ENCODE data around the gene KRTAP10-10. TPM values are rescaled to one million over a fixed set of nuclear protein-coding genes. Genes with fewer than 3 reads are reported as not detected.
"Not testable (repeated sequence)": the region's sequence is repeated elsewhere in the genome, so short reads cannot be mapped to it uniquely, and the experiment has no call there.

The KRTAP10-10 gene
- total RNA-seq, 1 donor from 2014 or later: not detected

- DNase-seq: no peak
Measured at GRCh38 chr21:44653656-44654575, 16.8 kb downstream of the KRTAP10-10 start.

- DNase-seq: no peak
Measured at GRCh38 chr21:44654576-44655175, 17.5 kb downstream of the KRTAP10-10 start, which contains the start of gene KRTAP12-4. TSS of gene KRTAP12-4 (minus strand) at chr21:44654659. CDS start at chr21:44654614, 45 bp downstream.

GRCh38 chr21:44656868-44657267, 19.7 kb downstream of the KRTAP10-10 start:
- DNase-seq: no peak

- no peak for DNase-seq
Measured at GRCh38 chr21:44657635-44658540, 20.7 kb downstream of the KRTAP10-10 start, which contains the start of gene KRTAP12-3. TSS of gene KRTAP12-3 (plus strand) at chr21:44657932. CDS start at chr21:44657980, 48 bp downstream.

GRCh38 chr21:44658541-44658910, 21.4 kb downstream of the KRTAP10-10 start:
- DNase-seq: no peak

- DNase-seq: no peak
Measured at GRCh38 chr21:44658913-44659595, 21.9 kb downstream of the KRTAP10-10 start.

GRCh38 chr21:44661567-44661966, 24.4 kb downstream of the KRTAP10-10 start:
- DNase-seq: not testable (repeated sequence)

- no peak for DNase-seq
Measured at GRCh38 chr21:44664691-44665090, 27.5 kb downstream of the KRTAP10-10 start.

- DNase-seq: no peak
Measured at GRCh38 chr21:44666401-44667320, 29.5 kb downstream of the KRTAP10-10 start, which contains the start of gene KRTAP12-2. TSS of gene KRTAP12-2 (minus strand) at chr21:44666927. CDS start at chr21:44666886, 41 bp downstream.

GRCh38 chr21:44667612-44668011, 30.5 kb downstream of the KRTAP10-10 start:
- no peak for DNase-seq

GRCh38 chr21:44670642-44671432, 33.7 kb downstream of the KRTAP10-10 start:
- DNase-seq: no peak

- no peak for DNase-seq
Measured at GRCh38 chr21:44671911-44672310, 34.8 kb downstream of the KRTAP10-10 start.

GRCh38 chr21:44677881-44678280, 40.7 kb downstream of the KRTAP10-10 start:
- no peak for DNase-seq

- no peak for DNase-seq
Measured at GRCh38 chr21:44681152-44681551, 44.0 kb downstream of the KRTAP10-10 start.

- no peak for DNase-seq
Measured at GRCh38 chr21:44681861-44682579, 44.9 kb downstream of the KRTAP10-10 start, which contains the start of gene KRTAP12-1. TSS of gene KRTAP12-1 (minus strand) at chr21:44682163. CDS start at chr21:44682123, 40 bp downstream.

- no peak for DNase-seq
Measured at GRCh38 chr21:44682580-44683151, 45.5 kb downstream of the KRTAP10-10 start.

GRCh38 chr21:44684077-44684476, 46.9 kb downstream of the KRTAP10-10 start:
- DNase-seq: no peak

- DNase-seq: no peak
Measured at GRCh38 chr21:44684483-44684882, 47.3 kb downstream of the KRTAP10-10 start.

GRCh38 chr21:44685050-44685449, 47.9 kb downstream of the KRTAP10-10 start:
- not testable (repeated sequence) for DNase-seq

Data from dermis blood vessel endothelial cell (primary cell).